GM18868 (cell line): ENCODE data around the gene ADPRS.
A peak's percentile ranks its signal among the peaks of the same experiment; 100 is the strongest.

ENCODE experiments used
- ATAC-seq: cut with Tn5 transposase; IDR thresholded peaks from one replicate; pipeline ENCODE4 v1.9.1; 2021; ENCODE audit warnings: mild to moderate bottlenecking, moderate library complexity; ENCODE audit not compliant: unreplicated experiment

ADPRS gene

GRCh38 chr1:36087233-36088123 lies 1.2 kb upstream of the ADPRS start:
- ATAC-seq: no peak

GRCh38 chr1:36088265-36088576 lies 471 bp upstream of the ADPRS start:
- peak; percentile 6 for ATAC-seq

- ATAC-seq: no peak
Measured at GRCh38 chr1:36089393-36090121, 865 bp downstream of the ADPRS start.

- no peak for ATAC-seq
Measured at GRCh38 chr1:36091141-36091540, 2.4 kb downstream of the ADPRS start.

- ATAC-seq: no peak
Measured at GRCh38 chr1:36091698-36092097, 3.0 kb downstream of the ADPRS start.

GRCh38 chr1:36092166-36092797 lies 3.6 kb downstream of the ADPRS start:
- ATAC-seq: no peak

- ATAC-seq: no peak
Measured at GRCh38 chr1:36092798-36093185, 4.1 kb downstream of the ADPRS start.

- ATAC-seq: no peak
Measured at GRCh38 chr1:36093226-36093625, 4.5 kb downstream of the ADPRS start.

GRCh38 chr1:36093929-36094328 lies 5.2 kb downstream of the ADPRS start:
- ATAC-seq: no peak

- ATAC-seq: no peak
Measured at GRCh38 chr1:36094621-36095061, 5.9 kb downstream of the ADPRS start.

- no peak for ATAC-seq
Measured at GRCh38 chr1:36095760-36096405, 7.2 kb downstream of the ADPRS start.

- no peak for ATAC-seq
Measured at GRCh38 chr1:36096500-36097432, 8.1 kb downstream of the ADPRS start.

- ATAC-seq: no peak
Measured at GRCh38 chr1:36097693-36098585, 9.2 kb downstream of the ADPRS start.

GRCh38 chr1:36098650-36099365 lies 10.1 kb downstream of the ADPRS start:
- ATAC-seq: no peak

GRCh38 chr1:36099681-36100341 lies 11.1 kb downstream of the ADPRS start:
- ATAC-seq: peak; percentile 56

GRCh38 chr1:36100376-36100775 lies 11.7 kb downstream of the ADPRS start:
- ATAC-seq: no peak

GRCh38 chr1:36101546-36101945 lies 12.9 kb downstream of the ADPRS start:
- ATAC-seq: no peak

GRCh38 chr1:36106269-36106668 lies 17.6 kb downstream of the ADPRS start:
- ATAC-seq: no peak
